Measurements from ENCODE around the gene CEACAM3. TPM values are rescaled to one million over a fixed set of nuclear protein-coding genes. Genes with fewer than 3 reads are reported as not detected.

Gene CEACAM3
- total and polyA plus RNA-seq, 2 donors from 2014 or later = 0.69 TPM; not detected in 1

DNA sequence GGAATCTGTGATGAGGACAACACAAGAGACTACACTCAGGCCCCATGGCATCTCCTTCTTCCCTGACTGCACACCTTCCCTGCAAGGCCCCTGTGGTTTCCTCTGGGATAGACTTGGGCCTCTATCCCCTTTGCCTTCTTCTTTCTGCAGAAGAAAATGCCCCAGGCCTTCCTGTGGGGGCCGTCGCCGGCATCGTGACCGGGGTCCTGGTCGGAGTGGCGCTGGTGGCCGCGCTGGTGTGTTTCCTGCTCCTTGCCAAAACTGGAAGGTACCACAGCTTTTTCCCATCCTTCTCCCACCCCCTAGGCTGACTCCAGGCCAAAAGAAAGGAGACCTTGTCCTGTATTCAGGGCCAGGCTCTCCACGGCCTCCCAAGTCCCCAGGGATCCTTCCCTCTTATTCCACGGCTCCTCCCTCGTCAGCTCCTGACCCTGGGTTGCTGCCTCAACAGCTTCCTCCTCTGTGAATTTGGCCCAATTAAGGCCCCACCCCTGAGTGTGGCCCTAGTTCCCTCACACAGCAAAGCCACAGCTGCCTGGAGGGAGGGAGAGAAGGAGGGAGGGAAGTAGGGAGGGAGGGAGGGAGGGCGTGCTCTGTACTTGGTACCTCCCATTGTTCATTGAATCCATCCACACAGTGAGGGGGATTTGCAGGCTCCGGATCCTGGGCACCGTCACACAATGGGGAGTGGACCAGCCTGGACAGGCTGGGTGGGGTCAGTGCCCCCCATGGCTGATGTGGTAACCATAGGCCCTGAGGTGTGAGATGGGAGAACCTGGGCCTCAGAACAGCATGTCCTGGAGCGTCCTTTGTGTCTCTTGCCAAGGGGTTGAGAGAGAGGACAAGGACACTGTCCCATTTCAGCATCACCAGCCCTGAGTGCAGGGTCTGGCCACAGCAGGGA is 12.5 kb downstream of the CEACAM3 start:
- TF ChIP-seq CTCF (IDR thresholded peaks at IDR 0.05; ENCODE audit: borderline replicate concordance, extremely low read depth, insufficient read depth) = no peak
- H3K27ac ChIP-seq (ENCODE audit: low read depth in 2 of 2, low read length in 2 of 2) = no peak overlapping the region
- H3K4me1 ChIP-seq (ENCODE audit: control insufficient read depth in 2 of 3, insufficient read depth in 2 of 3, low read depth in 1 of 3, low read length in 3 of 3) = no peaks in the 10 kb centered on the region
- no peaks in the 10 kb centered on the region for H3K36me3 ChIP-seq (ENCODE audit: control insufficient read depth in 2 of 3, insufficient read depth in 3 of 3, low read length in 3 of 3)
- no peak for DNase-seq
- no peaks in the 10 kb centered on the region for H3K27me3 ChIP-seq (ENCODE audit: control insufficient read depth, insufficient read depth, low read length)
- intact Hi-C loops (cut with DNase I) = no loop called here
- no peak overlapping the region for H3K9ac ChIP-seq (ENCODE audit: low read length in 3 of 3)
- H3K9me3 ChIP-seq (ENCODE audit: control insufficient read depth in 2 of 3, insufficient read depth in 1 of 3, low read length in 3 of 3) = no peaks in the 10 kb centered on the region
- no peak for FAIRE-seq
- H3K4me3 ChIP-seq (ENCODE audit: low read length in 3 of 3) = no peak overlapping the region

- no peak overlapping the region for H3K9ac ChIP-seq (ENCODE audit: low read length in 3 of 3)
- no peak for FAIRE-seq
- H3K36me3 ChIP-seq (ENCODE audit: control insufficient read depth in 2 of 3, insufficient read depth in 3 of 3, low read length in 3 of 3) = no peaks in the 10 kb centered on the region
- no peaks in the 10 kb centered on the region for H3K27me3 ChIP-seq (ENCODE audit: control insufficient read depth, insufficient read depth, low read length)
- H3K4me1 ChIP-seq (ENCODE audit: control insufficient read depth in 2 of 3, insufficient read depth in 2 of 3, low read depth in 1 of 3, low read length in 3 of 3) = no peaks in the 10 kb centered on the region
- DNase-seq = no peak
- no peaks in the 10 kb centered on the region for H3K9me3 ChIP-seq (ENCODE audit: control insufficient read depth in 2 of 3, insufficient read depth in 1 of 3, low read length in 3 of 3)
- intact Hi-C loops (cut with DNase I) = no loop called here
- H3K4me3 ChIP-seq (ENCODE audit: low read length in 3 of 3) = no peak overlapping the region
- no peak for TF ChIP-seq CTCF (IDR thresholded peaks at IDR 0.05; ENCODE audit: borderline replicate concordance, extremely low read depth, insufficient read depth)
- H3K27ac ChIP-seq (ENCODE audit: low read depth in 2 of 2, low read length in 2 of 2) = no peak overlapping the region
Observed at GRCh38 chr19:41810301-41810700, 13.9 kb downstream of the CEACAM3 start.

DNA sequence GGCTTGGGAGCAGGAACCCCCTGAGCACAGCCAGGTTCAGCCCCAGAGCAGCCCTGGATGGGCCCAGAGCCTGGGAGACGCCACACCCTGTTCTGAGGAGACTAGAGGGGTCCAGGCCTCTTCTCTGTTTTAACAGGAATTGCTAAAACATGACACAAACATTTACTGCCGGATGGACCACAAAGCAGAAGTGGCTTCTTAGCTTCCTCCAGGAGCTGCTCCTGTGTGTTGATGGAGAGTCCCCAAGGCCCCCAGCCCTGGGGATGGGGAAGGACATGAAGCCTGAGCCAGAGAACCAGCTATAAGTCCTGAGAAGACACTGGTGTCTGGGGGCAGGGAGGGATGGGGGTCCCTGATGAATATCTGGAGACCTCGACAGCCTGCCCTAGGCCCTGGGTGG is 14.6 kb downstream of the CEACAM3 start:
- H3K9me3 ChIP-seq (ENCODE audit: control insufficient read depth in 2 of 3, insufficient read depth in 1 of 3, low read length in 3 of 3) = no peaks in the 10 kb centered on the region
- H3K27me3 ChIP-seq (ENCODE audit: control insufficient read depth, insufficient read depth, low read length) = no peaks in the 10 kb centered on the region
- FAIRE-seq (no peak), DNase-seq (no peak)
- TF ChIP-seq CTCF (IDR thresholded peaks at IDR 0.05; ENCODE audit: borderline replicate concordance, extremely low read depth, insufficient read depth) = no peak
- intact Hi-C loops (cut with DNase I) = no loop called here
- no peaks in the 10 kb centered on the region for H3K36me3 ChIP-seq (ENCODE audit: control insufficient read depth in 2 of 3, insufficient read depth in 3 of 3, low read length in 3 of 3)
- no peak overlapping the region for H3K27ac ChIP-seq (ENCODE audit: low read depth in 2 of 2, low read length in 2 of 2)
- no peaks in the 10 kb centered on the region for H3K4me1 ChIP-seq (ENCODE audit: control insufficient read depth in 2 of 3, insufficient read depth in 2 of 3, low read depth in 1 of 3, low read length in 3 of 3)
- no peak overlapping the region for H3K9ac ChIP-seq (ENCODE audit: low read length in 3 of 3)
- H3K4me3 ChIP-seq (ENCODE audit: low read length in 3 of 3) = no peak overlapping the region

All from kidney (tissue), 14 donors.